MM.1S (cell line): Measurements from ENCODE around the gene DAB2.

ENCODE experiments used
- DNase-seq: peaks from one replicate; pipeline ENCODE4 v3.0.0-alpha.2; 2015
- H2AFZ ChIP-seq: fragments of 300-600 bp; sonication (generic); 2 replicates; pipeline ENCODE4 v1.6.0; 2016; ENCODE audit warnings: antibody characterized with exemption, low read length
- H3F3A ChIP-seq: fragments of 300-600 bp; sonication (generic); 2 replicates; pipeline ENCODE4 v1.6.1; 2016; ENCODE audit warnings: mild to moderate bottlenecking, antibody characterized with exemption, low read length, moderate library complexity, mixed read lengths; ENCODE audit not compliant: insufficient read depth
- H3K27ac ChIP-seq: fragments of 300-600 bp; sonication (generic); 2 replicates; pipeline ENCODE4 v1.5.1; 2016; ENCODE audit warnings: mild to moderate bottlenecking, low read length
- H3K27me3 ChIP-seq: fragments of 300-600 bp; sonication (generic); replicated peaks from 2 replicates; pipeline ENCODE4 v1.6.0; 2016; ENCODE audit warnings: low read length; ENCODE audit not compliant: insufficient read depth
- H3K36me3 ChIP-seq: fragments of 300-600 bp; sonication (generic); replicated peaks from 2 replicates; pipeline ENCODE4 v1.6.1; 2016; ENCODE audit warnings: mild to moderate bottlenecking, low read length, mixed read lengths; ENCODE audit not compliant: insufficient read depth
- H3K4me1 ChIP-seq: fragments of 300-600 bp; sonication (generic); 2 replicates; pipeline ENCODE4 v1.6.1; 2016; ENCODE audit warnings: low read length, mixed read lengths
- H3K4me2 ChIP-seq: fragments of 300-600 bp; sonication (generic); 2 replicates; pipeline ENCODE4 v1.6.0; 2016; ENCODE audit warnings: low read depth, low read length
- H3K4me3 ChIP-seq: fragments of 300-600 bp; sonication (generic); 2 replicates; pipeline ENCODE4 v1.5.1; 2016; ENCODE audit warnings: low read length, mixed read lengths
- H3K79me2 ChIP-seq: fragments of 300-600 bp; sonication (generic); 2 replicates; pipeline ENCODE4 v1.6.1; 2016; ENCODE audit warnings: mixed run types, low read length, mixed read lengths
- H3K9ac ChIP-seq: fragments of 300-600 bp; sonication (generic); 2 replicates; pipeline ENCODE4 v1.6.1; 2016; ENCODE audit warnings: low read length, mixed read lengths
- H3K9me2 ChIP-seq: fragments of 300-600 bp; sonication (generic); replicated peaks from 2 replicates; pipeline ENCODE4 v1.6.1; 2016; ENCODE audit warnings: mild to moderate bottlenecking, low read length, mixed read lengths; ENCODE audit not compliant: insufficient read depth
- H3K9me3 ChIP-seq: fragments of 300-600 bp; sonication (generic); replicated peaks from 2 replicates; pipeline ENCODE4 v1.6.1; 2016; ENCODE audit warnings: mild to moderate bottlenecking, low read length, mixed read lengths; ENCODE audit not compliant: insufficient read depth
- H4K20me1 ChIP-seq: fragments of 300-600 bp; sonication (generic); 2 replicates; pipeline ENCODE4 v1.6.1; 2016; ENCODE audit warnings: mild to moderate bottlenecking, low read length, moderate library complexity, mixed read lengths; ENCODE audit not compliant: insufficient read depth
- EZH2 ChIP-seq: fragments of 300-600 bp; sonication (generic); optimal IDR thresholded peaks from 2 replicates; pipeline ENCODE3; 2017; ENCODE audit warnings: low read depth, mild to moderate bottlenecking, antibody characterized with exemption, low read length, mixed read lengths
- EZH2phosphoT487 ChIP-seq: fragments of 300-600 bp; sonication (generic); IDR thresholded peaks from 2 replicates; pipeline ENCODE4 v1.6.1; 2018; ENCODE audit warnings: antibody characterized with exemption, low read length
- TF ChIP-seq, protein P1 (sequence below): fragments of 300-600 bp; sonication (generic); IDR thresholded peaks from 2 replicates; pipeline ENCODE4 v1.5.1; 2016; ENCODE audit warnings: antibody characterized with exemption, low read length, mixed read lengths

The DAB2 gene

DNA sequence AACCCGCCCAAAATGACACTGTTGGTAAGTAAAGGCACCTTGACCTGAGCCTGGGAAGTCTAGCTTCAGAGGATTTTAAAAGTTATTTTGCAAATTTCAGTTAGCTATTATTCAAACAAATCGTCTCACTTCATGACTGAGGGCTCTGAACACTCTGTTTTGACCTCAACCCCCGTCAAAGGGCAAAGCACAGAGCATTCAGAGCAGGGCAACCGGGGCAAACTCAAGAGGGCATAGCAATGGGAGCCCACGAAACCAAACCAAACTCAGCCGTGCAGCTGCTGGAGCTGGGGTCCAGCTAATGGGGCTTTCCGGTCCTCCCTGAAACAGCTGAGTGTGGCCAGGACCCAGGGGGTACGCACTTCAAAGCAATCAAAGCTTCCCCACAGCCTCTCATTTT lies 62.1 kb downstream of the DAB2 start:
- H2AFZ ChIP-seq: no peak overlapping the region

GRCh38 chr5:39361306-39361705 lies 63.5 kb downstream of the DAB2 start:
- Histone ChIP-seq H3K9ac (no peak overlapping the region), H2AFZ (no peak overlapping the region), H3K36me3 (no peaks in the 10 kb centered on the region), H3K9me2 (no peaks in the 10 kb centered on the region), H3K4me1 (no peaks in the 10 kb centered on the region), H3F3A (no peaks in the 10 kb centered on the region), H4K20me1 (no peaks in the 10 kb centered on the region), H3K4me2 (no peak overlapping the region), H3K27me3 (no peaks in the 10 kb centered on the region), H3K9me3 (no peaks in the 10 kb centered on the region), H3K27ac (no peak overlapping the region), H3K4me3 (no peak overlapping the region), H3K79me2 (no peaks in the 10 kb centered on the region)
- DNase-seq: no peak
- TF ChIP-seq EZH2phosphoT487: no peak
- TF ChIP-seq, protein P1, sequence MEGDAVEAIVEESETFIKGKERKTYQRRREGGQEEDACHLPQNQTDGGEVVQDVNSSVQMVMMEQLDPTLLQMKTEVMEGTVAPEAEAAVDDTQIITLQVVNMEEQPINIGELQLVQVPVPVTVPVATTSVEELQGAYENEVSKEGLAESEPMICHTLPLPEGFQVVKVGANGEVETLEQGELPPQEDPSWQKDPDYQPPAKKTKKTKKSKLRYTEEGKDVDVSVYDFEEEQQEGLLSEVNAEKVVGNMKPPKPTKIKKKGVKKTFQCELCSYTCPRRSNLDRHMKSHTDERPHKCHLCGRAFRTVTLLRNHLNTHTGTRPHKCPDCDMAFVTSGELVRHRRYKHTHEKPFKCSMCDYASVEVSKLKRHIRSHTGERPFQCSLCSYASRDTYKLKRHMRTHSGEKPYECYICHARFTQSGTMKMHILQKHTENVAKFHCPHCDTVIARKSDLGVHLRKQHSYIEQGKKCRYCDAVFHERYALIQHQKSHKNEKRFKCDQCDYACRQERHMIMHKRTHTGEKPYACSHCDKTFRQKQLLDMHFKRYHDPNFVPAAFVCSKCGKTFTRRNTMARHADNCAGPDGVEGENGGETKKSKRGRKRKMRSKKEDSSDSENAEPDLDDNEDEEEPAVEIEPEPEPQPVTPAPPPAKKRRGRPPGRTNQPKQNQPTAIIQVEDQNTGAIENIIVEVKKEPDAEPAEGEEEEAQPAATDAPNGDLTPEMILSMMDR: no peak
- no peak for TF ChIP-seq EZH2

More for the DNA sequence above, 62.1 kb downstream of the DAB2 start:
- no peaks in the 10 kb centered on the region for H4K20me1 ChIP-seq
- H3K9me3 ChIP-seq: no peaks in the 10 kb centered on the region
- no peaks in the 10 kb centered on the region for H3K27me3 ChIP-seq
- H3K27ac ChIP-seq: no peak overlapping the region
- H3K79me2 ChIP-seq: no peaks in the 10 kb centered on the region
- no peaks in the 10 kb centered on the region for H3K36me3 ChIP-seq
- no peaks in the 10 kb centered on the region for H3K4me1 ChIP-seq
- H3K4me2 ChIP-seq: no peak overlapping the region
- no peaks in the 10 kb centered on the region for H3F3A ChIP-seq
- no peaks in the 10 kb centered on the region for H3K9me2 ChIP-seq
- H3K9ac ChIP-seq: no peak overlapping the region
- DNase-seq: no peak
- H3K4me3 ChIP-seq: no peak overlapping the region
- TF ChIP-seq EZH2phosphoT487 (no peak), EZH2 (no peak)
- TF ChIP-seq, protein P1: no peak

DNA sequence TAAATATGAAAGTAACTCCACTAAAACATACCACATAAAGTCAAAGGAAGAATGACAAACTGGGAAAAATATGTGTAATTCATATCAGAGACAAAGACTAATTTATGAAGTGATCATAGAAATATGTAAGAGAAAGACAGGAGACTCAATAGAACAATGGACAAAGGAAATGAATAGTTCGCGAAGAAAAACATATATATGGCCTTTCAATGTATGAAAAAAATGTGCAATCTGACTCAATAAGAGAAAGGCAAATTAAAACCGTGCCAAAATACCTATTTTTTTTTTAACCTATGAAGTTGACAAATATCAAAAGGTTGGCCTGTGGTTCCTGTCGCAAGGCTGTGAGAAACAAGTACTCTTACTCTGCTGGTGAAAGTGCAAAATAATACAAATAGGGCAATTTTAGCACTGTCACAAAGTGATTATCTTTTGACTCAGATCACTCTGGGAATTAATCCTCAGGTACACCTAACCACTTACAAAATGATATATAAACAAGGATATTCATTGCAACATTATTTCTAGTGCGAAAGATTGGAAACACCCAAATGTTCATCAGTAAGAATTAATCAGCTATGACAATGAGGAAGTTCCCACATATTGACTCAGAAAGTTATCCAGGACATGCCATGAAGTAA lies 64.2 kb downstream of the DAB2 start:
- TF ChIP-seq EZH2: no peak
- TF ChIP-seq EZH2phosphoT487: no peak
- TF ChIP-seq, protein P1: no peak
- H3K36me3 ChIP-seq: no peaks in the 10 kb centered on the region
- no peaks in the 10 kb centered on the region for H3F3A ChIP-seq
- H3K4me3 ChIP-seq: no peak overlapping the region
- no peaks in the 10 kb centered on the region for H3K79me2 ChIP-seq
- H4K20me1 ChIP-seq: no peaks in the 10 kb centered on the region
- no peaks in the 10 kb centered on the region for H3K9me2 ChIP-seq
- H3K9ac ChIP-seq: no peak overlapping the region
- H3K4me2 ChIP-seq: no peak overlapping the region
- no peaks in the 10 kb centered on the region for H3K4me1 ChIP-seq
- H3K9me3 ChIP-seq: no peaks in the 10 kb centered on the region
- H3K27me3 ChIP-seq: no peaks in the 10 kb centered on the region
- H2AFZ ChIP-seq: no peak overlapping the region
- H3K27ac ChIP-seq: no peak overlapping the region
- DNase-seq: no peak
